Activated CD4-positive, alpha-beta T cell treated with anti-CD3 and anti-CD28 coated beads, Interleukin-2, amount 10 ng/mL, durations not matched to agents 7 days and 5 days (primary cell): ENCODE data around the gene MRPS6. TPM values are rescaled to one million over a fixed set of nuclear protein-coding genes. Genes with fewer than 3 reads are reported as not detected.

Source experiments
- CTCF ChIA-PET: fragments of 350-600 bp; sonication (Branson Sonifier 250); formaldehyde crosslinking; loops from one replicate; lab custom pipeline; 2021; ENCODE audit warnings: antibody characterized with exemption; lab: Charles Lee
- POLR2A ChIA-PET: fragments of 350-600 bp; sonication (Branson Sonifier 250); formaldehyde crosslinking; loops from one replicate; lab custom pipeline; 2021; ENCODE audit warnings: antibody characterized with exemption; lab: Charles Lee
- DNase-seq: peaks from one replicate; pipeline ENCODE4 v3.0.0-alpha.2; 2020
- H3K27ac Mint-ChIP-seq: one replicate; pipeline ENCODE4 v1.8.0; 2021; ENCODE audit warnings: mild to moderate bottlenecking, moderate library complexity, mixed read lengths
- H3K27me3 Mint-ChIP-seq: one replicate; pipeline ENCODE4 v1.8.0; 2021; ENCODE audit warnings: mixed read lengths
- H3K36me3 Mint-ChIP-seq: one replicate; pipeline ENCODE4 v1.8.0; 2021; ENCODE audit warnings: low read depth, mixed read lengths
- H3K4me1 Mint-ChIP-seq: one replicate; pipeline ENCODE4 v1.8.0; 2021; ENCODE audit warnings: mixed read lengths
- H3K4me3 Mint-ChIP-seq: one replicate; pipeline ENCODE4 v1.8.0; 2021; ENCODE audit warnings: mild to moderate bottlenecking, moderate library complexity, mixed read lengths
- H3K9me3 Mint-ChIP-seq: one replicate; pipeline ENCODE4 v1.8.0; 2021; ENCODE audit warnings: mixed read lengths
- total RNA-seq, 2 experiments: library from RNA; stranded (reverse); gene quantifications; one replicate each; pipeline ENCODE4 v1.2.3, GENCODE V29; 2021

Gene MRPS6
- total RNA-seq, 2 experiments from 2014 or later, result 77.8 to 88.2 TPM

GRCh38 chr21:34088752-34089151 lies 15.4 kb downstream of the MRPS6 start:
- ChIA-PET CTCF (interaction anchor here (0.6 kb wide), 1 partner anchor 151 kb away, joined by 3 read pairs; no protein-coding TSS in a partner anchor), POLR2A (no interaction called here)
- Mint-ChIP-seq H3K4me1 (peaks cover 50% of the 10 kb centered on the region), H3K27me3 (no peaks in the 10 kb centered on the region), H3K36me3 (peaks cover 30% of the 10 kb centered on the region), H3K9me3 (no peaks in the 10 kb centered on the region), H3K27ac (no peak overlapping the region), H3K4me3 (no peak overlapping the region)
- DNase-seq, result no peak

DNA sequence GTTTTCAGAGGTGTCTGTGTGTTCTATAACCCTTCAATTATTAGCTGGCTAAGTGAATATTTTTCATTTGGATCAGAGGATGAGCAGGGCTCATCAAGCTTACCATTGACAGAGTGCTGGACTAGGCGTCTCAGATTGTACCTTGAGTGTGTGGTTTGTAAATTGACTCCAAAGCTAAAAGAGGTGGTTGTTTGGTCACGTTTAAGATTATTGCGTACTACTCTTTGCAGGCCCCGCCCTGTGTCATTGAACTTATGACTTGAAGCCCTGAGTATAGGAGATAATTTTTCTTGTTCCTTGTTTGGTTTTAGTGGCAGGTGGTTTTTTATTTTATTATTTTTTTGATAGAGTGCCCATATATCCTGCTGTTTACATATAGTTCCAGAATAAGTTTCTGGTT lies 17.7 kb downstream of the MRPS6 start:
- POLR2A ChIA-PET, result no interaction called here
- Mint-ChIP-seq H3K36me3 (peaks cover 39% of the 10 kb centered on the region), H3K27me3 (no peaks in the 10 kb centered on the region), H3K9me3 (no peaks in the 10 kb centered on the region), H3K4me3 (no peak overlapping the region), H3K4me1 (peaks cover 43% of the 10 kb centered on the region), H3K27ac (no peak overlapping the region)
- no peak for DNase-seq
- CTCF ChIA-PET, result interaction anchor here (0.9 to 2.9 kb wide), 5 partner anchors 9 to 167 kb away, joined by 3 to 8 read pairs (median 5); no protein-coding TSS in a partner anchor

DNA sequence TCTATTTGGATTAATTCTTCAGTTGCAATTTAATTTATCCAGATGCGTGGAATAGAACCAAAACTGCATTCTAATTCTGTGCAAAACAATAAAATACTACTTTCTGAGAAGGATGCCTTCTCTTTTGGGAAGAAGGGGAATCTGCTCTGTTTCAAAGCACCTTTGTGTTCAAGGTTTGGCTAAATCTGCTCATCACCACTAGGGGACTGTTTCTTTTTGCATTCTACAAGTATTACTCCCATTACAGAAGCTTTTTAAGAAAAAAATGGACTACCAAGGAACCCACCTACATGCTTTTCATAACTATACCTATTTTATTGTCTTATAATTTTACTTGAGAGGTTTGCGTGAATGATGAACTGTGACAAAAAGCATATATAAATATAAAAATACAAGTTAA lies 18.2 kb downstream of the MRPS6 start:
- CTCF ChIA-PET, result interaction anchor here (0.9 to 2.9 kb wide), 3 partner anchors 9 to 167 kb away, joined by 5 to 8 read pairs (median 5); no protein-coding TSS in a partner anchor
- Mint-ChIP-seq H3K27me3 (no peaks in the 10 kb centered on the region), H3K4me3 (no peak overlapping the region), H3K36me3 (peaks cover 45% of the 10 kb centered on the region), H3K4me1 (peaks cover 44% of the 10 kb centered on the region), H3K27ac (no peak overlapping the region), H3K9me3 (no peaks in the 10 kb centered on the region)
- POLR2A ChIA-PET, result no interaction called here
- no peak for DNase-seq

GRCh38 chr21:34092262-34092921 lies 19.0 kb downstream of the MRPS6 start:
- POLR2A ChIA-PET, result no interaction called here
- H3K36me3 Mint-ChIP-seq, result peaks cover 52% of the 10 kb centered on the region
- H3K4me1 Mint-ChIP-seq, result peaks cover 52% of the 10 kb centered on the region
- H3K27ac Mint-ChIP-seq, result no peak overlapping the region
- CTCF ChIA-PET, result interaction anchor here (1.9 to 2.9 kb wide), 2 partner anchors 8 to 11 kb away, joined by 5 to 8 read pairs; no protein-coding TSS in a partner anchor
- DNase-seq, result no peak
- no peaks in the 10 kb centered on the region for H3K9me3 Mint-ChIP-seq
- H3K4me3 Mint-ChIP-seq, result no peak overlapping the region
- H3K27me3 Mint-ChIP-seq, result no peaks in the 10 kb centered on the region

GRCh38 chr21:34093083-34093482 lies 19.7 kb downstream of the MRPS6 start:
- Mint-ChIP-seq H3K36me3 (peaks cover 58% of the 10 kb centered on the region), H3K27me3 (no peaks in the 10 kb centered on the region), H3K4me1 (peaks cover 55% of the 10 kb centered on the region)

DNA sequence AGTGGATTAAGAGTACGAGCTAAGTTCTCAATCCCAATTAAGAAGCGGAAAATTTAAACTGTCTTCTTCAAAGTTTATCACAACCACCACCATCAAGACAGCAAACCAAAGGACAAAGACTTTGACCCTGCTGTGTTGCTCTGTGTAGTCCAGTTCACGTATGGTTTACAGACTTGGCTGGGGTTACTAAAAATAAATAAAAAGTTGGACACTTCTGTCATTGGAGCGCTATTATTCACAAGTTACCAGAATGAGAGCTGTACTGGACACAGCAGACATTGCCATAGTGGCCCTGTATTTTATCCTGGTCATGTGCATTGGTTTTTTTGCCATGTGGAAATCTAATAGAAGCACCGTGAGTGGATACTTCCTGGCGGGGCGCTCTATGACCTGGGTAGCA lies 21.6 kb downstream of the MRPS6 start:
- H3K4me3 Mint-ChIP-seq, result no peak overlapping the region
- peaks cover 71% of the 10 kb centered on the region for H3K36me3 Mint-ChIP-seq
- no peaks in the 10 kb centered on the region for H3K9me3 Mint-ChIP-seq
- H3K27me3 Mint-ChIP-seq, result no peaks in the 10 kb centered on the region
- ChIA-PET CTCF (interaction anchor here (0.8 to 1.9 kb wide), 3 partner anchors 8 to 171 kb away, joined by 3 to 4 read pairs (median 3); no protein-coding TSS in a partner anchor), POLR2A (no interaction called here)
- DNase-seq, result no peak
- H3K4me1 Mint-ChIP-seq, result peaks cover 56% of the 10 kb centered on the region
- no peak overlapping the region for H3K27ac Mint-ChIP-seq

More at GRCh38 chr21:34093083-34093482, 19.7 kb downstream of the MRPS6 start:
- no peak overlapping the region for H3K4me3 Mint-ChIP-seq
- no peak overlapping the region for H3K27ac Mint-ChIP-seq
- ChIA-PET POLR2A (interaction anchor here (0.6 kb wide), 2 partner anchors 69 to 740 kb away, joined by 3 to 4 read pairs; no protein-coding TSS in a partner anchor), CTCF (interaction anchor here (0.7 to 2.9 kb wide), 3 partner anchors 7 to 21 kb away, joined by 3 to 8 read pairs (median 5); no protein-coding TSS in a partner anchor)
- H3K9me3 Mint-ChIP-seq, result no peaks in the 10 kb centered on the region
- DNase-seq, result no peak

DNA sequence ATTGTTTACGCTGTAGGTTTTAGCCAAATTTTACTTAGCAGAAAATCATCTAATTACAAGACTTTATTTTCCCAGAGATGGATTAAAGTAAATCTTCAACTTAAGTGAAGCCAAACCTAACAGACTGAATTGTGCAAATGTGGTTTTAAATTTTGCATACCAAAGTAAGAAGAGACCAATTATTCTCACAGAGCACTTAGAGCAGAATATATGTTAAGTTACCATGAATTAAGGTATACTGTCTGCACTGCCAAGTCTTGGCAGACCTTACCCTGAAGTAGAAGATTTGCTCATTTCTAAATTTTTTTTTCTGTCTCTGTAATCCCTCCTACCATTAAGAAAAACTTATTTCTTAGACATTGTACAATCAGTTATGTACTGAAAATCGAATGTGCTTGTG lies 24.1 kb downstream of the MRPS6 start:
- H3K4me3 Mint-ChIP-seq, result no peak overlapping the region
- POLR2A ChIA-PET, result no interaction called here
- H3K27ac Mint-ChIP-seq, result no peak overlapping the region
- peaks cover 79% of the 10 kb centered on the region for H3K36me3 Mint-ChIP-seq
- no peaks in the 10 kb centered on the region for H3K27me3 Mint-ChIP-seq
- no peaks in the 10 kb centered on the region for H3K9me3 Mint-ChIP-seq
- H3K4me1 Mint-ChIP-seq, result peaks cover 41% of the 10 kb centered on the region
- DNase-seq, result no peak
- CTCF ChIA-PET, result no interaction called here

DNA sequence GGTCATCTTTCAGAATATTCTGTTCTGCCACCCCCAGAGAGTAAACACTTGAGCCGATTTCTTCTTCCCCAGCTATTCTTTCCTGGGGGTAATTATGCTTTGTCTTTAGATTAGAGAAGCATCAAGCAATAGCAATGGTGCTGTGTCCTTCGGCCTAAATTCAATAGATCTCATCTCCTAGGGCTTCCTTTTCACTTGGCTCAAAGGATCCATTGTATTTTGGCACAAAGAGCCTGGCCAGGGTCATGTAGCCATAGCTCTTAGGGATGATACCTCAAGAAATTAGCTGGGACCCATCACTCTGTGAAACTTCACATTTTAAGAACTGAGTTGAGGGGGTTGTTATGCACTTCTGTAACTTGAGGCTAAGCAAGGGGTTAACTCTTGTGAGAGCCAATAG lies 27.0 kb downstream of the MRPS6 start:
- Mint-ChIP-seq H3K36me3 (peaks cover 82% of the 10 kb centered on the region), H3K9me3 (no peaks in the 10 kb centered on the region), H3K4me1 (peaks cover 34% of the 10 kb centered on the region), H3K4me3 (no peak overlapping the region), H3K27ac (no peak overlapping the region), H3K27me3 (no peaks in the 10 kb centered on the region)
- ChIA-PET POLR2A (no interaction called here), CTCF (interaction anchor here (1.3 to 2.2 kb wide), 5 partner anchors 9 to 55 kb away, joined by 3 to 8 read pairs (median 4); no protein-coding TSS in a partner anchor)
- DNase-seq, result no peak

GRCh38 chr21:34100790-34101189 lies 27.4 kb downstream of the MRPS6 start:
- H3K4me1 Mint-ChIP-seq, result peaks cover 34% of the 10 kb centered on the region
- no peak for DNase-seq
- ChIA-PET CTCF (interaction anchor here (1.3 to 2.2 kb wide), 5 partner anchors 9 to 54 kb away, joined by 3 to 8 read pairs (median 4); no protein-coding TSS in a partner anchor), POLR2A (no interaction called here)
- H3K27me3 Mint-ChIP-seq, result no peaks in the 10 kb centered on the region
- H3K9me3 Mint-ChIP-seq, result no peaks in the 10 kb centered on the region
- no peak overlapping the region for H3K27ac Mint-ChIP-seq
- no peak overlapping the region for H3K4me3 Mint-ChIP-seq
- peaks cover 80% of the 10 kb centered on the region for H3K36me3 Mint-ChIP-seq

DNA sequence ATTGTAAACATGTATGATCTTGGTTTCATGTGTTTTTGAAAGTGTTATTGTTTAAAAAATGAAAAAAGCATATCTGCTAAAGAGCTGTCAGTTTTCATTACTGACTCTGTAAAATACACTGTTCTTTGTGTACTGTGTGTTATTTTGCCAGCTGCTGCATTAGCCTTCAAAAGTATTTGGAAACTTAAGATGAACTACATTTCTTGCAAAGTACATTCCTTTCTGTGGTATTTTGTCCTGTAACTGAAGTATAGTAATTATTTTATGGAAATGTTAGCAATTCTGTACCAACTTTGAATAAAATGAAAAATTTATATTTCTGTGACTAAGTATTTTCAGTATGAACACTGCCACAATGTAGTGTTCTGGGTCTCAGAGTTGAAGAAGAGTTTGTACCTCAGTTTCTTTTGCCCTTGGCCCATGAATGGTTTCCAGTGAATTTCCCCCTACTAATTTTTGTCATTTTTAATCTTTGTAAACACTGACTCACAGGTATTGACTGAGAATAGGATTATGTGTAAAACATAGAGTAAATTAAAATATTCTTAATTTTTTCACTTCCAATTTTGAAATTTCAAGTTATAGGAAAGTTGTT lies 32.7 kb downstream of the MRPS6 start:
- Mint-ChIP-seq H3K4me3 (no peak overlapping the region), H3K27me3 (no peaks in the 10 kb centered on the region), H3K27ac (no peak overlapping the region), H3K9me3 (no peaks in the 10 kb centered on the region), H3K4me1 (peaks cover 36% of the 10 kb centered on the region), H3K36me3 (peaks cover 70% of the 10 kb centered on the region)
- CTCF ChIA-PET, result interaction anchor here (0.6 kb wide), 1 partner anchor 229 kb away, joined by 4 read pairs; no protein-coding TSS in a partner anchor
- DNase-seq, result no peak
- POLR2A ChIA-PET, result no interaction called here

DNA sequence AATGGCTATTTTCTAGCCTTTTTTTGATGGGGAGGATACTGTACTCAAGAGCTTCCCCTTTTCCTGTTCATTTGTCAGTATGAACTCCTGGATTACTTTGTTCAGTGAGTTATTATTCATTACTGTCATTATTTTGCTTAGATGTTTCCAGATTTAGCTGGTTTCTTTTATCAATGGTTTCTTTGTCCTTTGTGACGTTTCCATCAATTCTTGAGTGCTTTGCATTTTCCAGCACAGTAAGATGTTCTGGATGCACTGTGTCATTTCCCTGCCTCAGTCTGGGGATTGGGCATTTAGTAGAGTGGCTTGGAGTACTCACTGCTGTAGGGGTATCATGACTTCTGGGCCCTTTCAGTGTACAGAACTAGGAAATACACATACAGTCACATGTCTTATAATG lies 34.2 kb downstream of the MRPS6 start:
- Mint-ChIP-seq H3K4me3 (no peak overlapping the region), H3K36me3 (peaks cover 62% of the 10 kb centered on the region), H3K27ac (no peak overlapping the region), H3K4me1 (peaks cover 44% of the 10 kb centered on the region), H3K27me3 (no peaks in the 10 kb centered on the region), H3K9me3 (no peaks in the 10 kb centered on the region)
- DNase-seq, result no peak
- POLR2A ChIA-PET, result no interaction called here
- CTCF ChIA-PET, result interaction anchor here (0.8 to 1.0 kb wide), 2 partner anchors 17 to 22 kb away, joined by 3 read pairs; no protein-coding TSS in a partner anchor

GRCh38 chr21:34109075-34109474 lies 35.7 kb downstream of the MRPS6 start:
- CTCF ChIA-PET, result interaction anchor here (0.6 to 1.0 kb wide), 2 partner anchors 90 to 185 kb away, joined by 3 to 4 read pairs; no protein-coding TSS in a partner anchor
- peaks cover 58% of the 10 kb centered on the region for H3K36me3 Mint-ChIP-seq

More at GRCh38 chr21:34109075-34109474, 35.7 kb downstream of the MRPS6 start:
- no peak overlapping the region for H3K4me3 Mint-ChIP-seq
- POLR2A ChIA-PET, result no interaction called here
- DNase-seq, result no peak
- peaks cover 50% of the 10 kb centered on the region for H3K4me1 Mint-ChIP-seq
- H3K27ac Mint-ChIP-seq, result no peak overlapping the region
- H3K27me3 Mint-ChIP-seq, result no peaks in the 10 kb centered on the region
- peaks cover 2% of the 10 kb centered on the region for H3K9me3 Mint-ChIP-seq
